ENCODE data around the gene SLU7. TPM values are rescaled to one million over a fixed set of nuclear protein-coding genes. Genes with fewer than 3 reads are reported as not detected.

Gene SLU7
- total and polyA plus RNA-seq, 2 donors (not counting 3 experiments of a cell fraction or from before 2014, with no cell fraction given), result 10.2 to 48.2 TPM

GRCh38 chr5:160455600-160455999 is 36.7 kb upstream of the SLU7 start:
- TF ChIP-seq EZH2 (IDR thresholded peaks at IDR 0.05; ENCODE audit: borderline replicate concordance, low read depth, low read length, severe bottlenecking) (no peak), JUN (IDR thresholded peaks at IDR 0.05; ENCODE audit: borderline replicate concordance, insufficient read depth, insufficient read length, low read depth) (no peak), POLR2AphosphoS5 (IDR thresholded peaks at IDR 0.05; ENCODE audit: insufficient read depth, low read depth, low read length) (no peak), MAX (IDR thresholded peaks at IDR 0.05; ENCODE audit: insufficient read depth, insufficient read length) (no peak), POLR2A (IDR thresholded peaks at IDR 0.05; ENCODE audit: low read depth, low read length) (no peak), FOS (IDR thresholded peaks at IDR 0.05; ENCODE audit: borderline replicate concordance, insufficient read depth, low read length) (no peak), CTCF (IDR thresholded peaks at IDR 0.05; ENCODE audit: extremely low read depth in 1 of 2, insufficient read depth in 1 of 2, low read depth in 1 of 2, low read length in 2 of 2) (no peak), GATA2 (IDR thresholded peaks at IDR 0.05; ENCODE audit: insufficient read depth, insufficient read length, low read depth, low read length) (no peak), MYC (IDR thresholded peaks at IDR 0.05; ENCODE audit: low read depth, low read length) (no peak)
- H3K79me2 ChIP-seq (ENCODE audit: control insufficient read depth, insufficient read depth, low read length), result no peaks in the 10 kb centered on the region
- peaks cover 31% of the 10 kb centered on the region for H3K4me1 ChIP-seq (ENCODE audit: control insufficient read depth, extremely low read depth, insufficient read depth, low read length)
- no peak overlapping the region for H3K9ac ChIP-seq (replicated peaks; ENCODE audit: extremely low read depth, insufficient read depth, low read length)
- H3K27ac ChIP-seq (ENCODE audit: insufficient read depth, low read depth, low read length), result no peak overlapping the region
- intact Hi-C loops (cut with micrococcal nuclease) (no loop called here), dilution Hi-C loops (cut with MboI; ENCODE audit: extremely low pct_ligation_motif_present, low sequenced_read_pairs) (no loop called here)
- no peak for FAIRE-seq
- H3K36me3 ChIP-seq (ENCODE audit: control insufficient read depth in 2 of 2, extremely low read depth in 1 of 2, insufficient read depth in 2 of 2, low read length in 2 of 2), result no peaks in the 10 kb centered on the region
- no peak overlapping the region for H3K4me2 ChIP-seq (ENCODE audit: insufficient read depth, low read length)
- no peak overlapping the region for H3K4me3 ChIP-seq (replicated peaks in 1 of 3; ENCODE audit: insufficient read depth in 1 of 3, low read depth in 1 of 3, low read length in 3 of 3)
- ChIA-PET CTCF (interaction anchor here (1.5 kb wide), 1 partner anchor 17 kb away, joined by 3 read pairs; no protein-coding TSS in a partner anchor), POLR2A (no interaction called here)
- BruUV-seq (replicated peaks), result no TSS peak
- no peak overlapping the region for H2AFZ ChIP-seq (ENCODE audit: low read depth, low read length)
- H3K27me3 ChIP-seq (ENCODE audit: control insufficient read depth in 2 of 2, insufficient read depth in 2 of 2, low read length in 2 of 2), result no peaks in the 10 kb centered on the region
- H3K9me1 ChIP-seq (replicated peaks; ENCODE audit: control insufficient read depth, extremely low read depth, insufficient read depth, low read length), result no peaks in the 10 kb centered on the region
- no peak for DNase-seq (ENCODE audit: low read depth, low spot score)
- H4K20me1 ChIP-seq (replicated peaks; ENCODE audit: control insufficient read depth, extremely low read depth, insufficient read depth, low read length), result no peaks in the 10 kb centered on the region
- H3K9me3 ChIP-seq (replicated peaks; ENCODE audit: control insufficient read depth, insufficient read depth, low read length), result no peaks in the 10 kb centered on the region
